Hepatic stellate cell (primary cell): ENCODE results near the gene SFN.
"Not testable (repeated sequence)": the region's sequence is repeated elsewhere in the genome, so short reads cannot be mapped to it uniquely, and the experiment has no call there.

Experiments used
- DNase-seq: peaks from one replicate; pipeline ENCODE4 v3.0.0; 2011; ENCODE audit warnings: low spot score

The SFN gene

DNA sequence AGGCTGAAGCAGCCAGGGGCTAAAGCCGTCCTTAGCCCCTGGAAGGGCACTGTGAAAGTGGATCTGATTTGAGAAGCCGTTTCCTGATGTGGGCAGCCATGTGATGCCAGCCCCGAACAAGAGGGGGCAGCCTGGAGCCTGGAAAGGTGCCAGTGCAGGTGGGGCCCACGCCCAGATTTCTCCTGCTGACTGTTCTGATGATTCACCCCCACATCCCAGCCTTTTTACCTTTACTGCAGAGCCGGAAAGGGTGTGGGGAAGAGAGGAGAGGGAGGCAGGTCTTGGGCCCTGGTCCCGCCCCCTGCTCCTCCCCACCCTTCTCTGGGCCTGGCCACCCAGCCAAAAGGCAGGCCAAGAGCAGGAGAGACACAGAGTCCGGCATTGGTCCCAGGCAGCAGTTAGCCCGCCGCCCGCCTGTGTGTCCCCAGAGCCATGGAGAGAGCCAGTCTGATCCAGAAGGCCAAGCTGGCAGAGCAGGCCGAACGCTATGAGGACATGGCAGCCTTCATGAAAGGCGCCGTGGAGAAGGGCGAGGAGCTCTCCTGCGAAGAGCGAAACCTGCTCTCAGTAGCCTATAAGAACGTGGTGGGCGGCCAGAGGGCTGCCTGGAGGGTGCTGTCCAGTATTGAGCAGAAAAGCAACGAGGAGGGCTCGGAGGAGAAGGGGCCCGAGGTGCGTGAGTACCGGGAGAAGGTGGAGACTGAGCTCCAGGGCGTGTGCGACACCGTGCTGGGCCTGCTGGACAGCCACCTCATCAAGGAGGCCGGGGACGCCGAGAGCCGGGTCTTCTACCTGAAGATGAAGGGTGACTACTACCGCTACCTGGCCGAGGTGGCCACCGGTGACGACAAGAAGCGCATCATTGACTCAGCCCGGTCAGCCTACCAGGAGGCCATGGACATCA is at the start of gene SFN:
SFN (plus strand) TSS at position 369 of the 904 bp plus-strand sequence; CDS start at position 433, 64 bp downstream.
- no peak for DNase-seq

DNA sequence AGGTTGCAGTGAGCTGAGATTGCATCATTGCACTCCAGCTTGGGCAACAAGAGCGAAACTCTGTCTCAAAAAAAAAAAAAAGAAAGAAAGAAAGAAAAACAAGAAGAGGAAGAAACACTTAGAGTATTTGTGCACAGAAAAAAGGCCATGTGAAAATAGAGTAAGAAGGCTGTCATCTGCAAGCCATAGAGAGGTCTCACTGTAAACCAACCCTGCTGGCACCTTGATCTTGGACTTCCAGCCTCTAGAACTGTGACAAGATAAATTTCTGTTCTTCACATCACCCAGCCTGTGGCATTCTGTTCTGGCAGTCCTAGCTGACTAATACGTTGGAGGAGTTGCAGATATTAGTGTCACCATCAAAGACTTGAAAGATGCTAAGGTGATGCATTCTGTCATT is 48.6 kb upstream of the SFN start:
- DNase-seq: no peak

DNA sequence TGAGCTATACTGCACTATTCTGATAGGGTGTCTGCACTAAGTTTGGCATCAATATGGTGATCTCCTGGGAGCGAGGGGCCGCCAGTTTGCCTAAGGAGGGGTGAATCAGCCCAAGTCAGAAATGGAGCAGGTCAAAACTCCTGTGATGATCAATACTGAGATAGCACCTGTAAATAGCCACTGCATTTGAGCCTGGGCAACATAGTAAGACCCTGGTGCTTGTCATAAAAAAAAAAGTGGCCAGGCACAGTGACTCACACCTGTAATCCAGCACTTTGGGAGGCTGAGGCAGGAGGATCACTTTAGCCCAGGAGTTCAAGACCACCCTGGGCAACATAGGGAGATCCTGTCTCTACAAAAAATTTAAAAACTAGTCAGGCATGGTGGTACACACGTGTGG is 48.1 kb upstream of the SFN start:
- DNase-seq: no peak

DNA sequence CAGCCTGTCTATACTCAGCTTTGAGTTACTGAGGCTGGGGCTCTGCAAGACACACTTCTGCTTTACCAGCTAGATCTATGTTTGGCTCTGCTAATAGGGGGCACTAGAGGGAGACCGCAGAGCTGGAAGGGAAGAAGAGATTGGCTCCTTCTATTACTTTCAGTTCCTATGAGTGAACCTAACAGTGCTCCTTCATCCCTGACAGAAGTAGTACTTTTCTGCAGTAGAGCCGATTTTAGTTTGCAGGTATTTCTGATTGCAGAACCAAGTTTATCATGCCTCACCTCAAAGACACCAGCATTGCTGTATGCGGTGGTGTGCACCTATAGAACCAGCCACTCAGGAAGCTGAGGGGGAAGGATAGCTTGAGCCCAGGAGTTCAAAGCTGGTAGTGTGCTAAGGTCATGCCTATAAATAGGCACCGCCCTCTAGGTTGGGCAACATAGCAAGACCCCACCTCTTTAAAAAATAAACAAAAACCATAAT is 42.1 kb upstream of the SFN start:
- no peak for DNase-seq

DNA sequence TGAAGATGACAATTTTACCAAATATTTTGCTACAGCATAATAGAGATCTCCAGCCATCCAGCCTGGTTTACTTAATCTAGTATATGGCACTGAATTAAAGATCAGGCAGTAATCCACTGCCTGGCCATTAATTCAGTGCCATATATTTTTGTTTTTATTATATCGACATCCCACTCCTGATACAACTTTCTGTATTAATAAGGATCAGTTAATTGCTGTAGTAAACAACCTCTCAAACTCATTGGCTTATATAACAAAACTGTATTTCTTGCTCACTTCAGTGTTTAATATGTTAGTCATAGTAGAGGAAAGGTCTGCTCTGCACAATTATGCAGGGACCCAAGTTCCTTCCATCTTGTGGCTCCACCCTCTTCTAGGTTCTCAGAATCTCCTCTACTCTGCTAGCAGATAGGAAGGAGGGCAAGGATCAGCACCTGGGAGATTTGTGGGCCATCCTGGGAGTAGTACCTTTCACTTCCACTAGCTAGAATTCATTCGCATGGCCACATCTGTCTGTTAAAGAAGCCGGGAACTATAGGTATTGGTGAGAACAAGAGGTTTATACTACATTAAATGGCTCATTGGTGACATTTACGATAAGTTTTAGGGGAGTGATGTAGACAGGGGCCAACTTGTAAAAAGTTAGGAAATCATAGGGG is 40.1 kb upstream of the SFN start:
- DNase-seq: no peak

DNA sequence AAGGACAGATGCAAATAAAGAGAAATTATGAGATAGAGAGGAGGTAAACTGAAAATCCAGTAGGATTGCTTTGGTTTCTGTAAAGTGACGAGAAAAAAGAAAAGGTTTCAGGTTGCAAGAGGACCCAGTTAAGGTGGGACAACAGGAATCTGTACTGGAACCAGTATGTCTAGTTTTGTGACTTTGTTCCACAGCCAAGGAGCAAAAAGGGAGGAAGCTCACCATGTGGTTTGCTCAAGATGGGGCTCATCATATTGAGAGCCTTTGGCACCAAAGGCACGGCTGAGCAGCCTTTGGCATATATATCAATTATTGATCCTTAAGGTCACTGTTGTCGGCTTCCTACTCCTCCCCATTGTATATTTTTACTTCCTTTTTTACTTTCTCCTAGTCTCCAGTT is 38.2 kb upstream of the SFN start:
- DNase-seq: no peak

DNA sequence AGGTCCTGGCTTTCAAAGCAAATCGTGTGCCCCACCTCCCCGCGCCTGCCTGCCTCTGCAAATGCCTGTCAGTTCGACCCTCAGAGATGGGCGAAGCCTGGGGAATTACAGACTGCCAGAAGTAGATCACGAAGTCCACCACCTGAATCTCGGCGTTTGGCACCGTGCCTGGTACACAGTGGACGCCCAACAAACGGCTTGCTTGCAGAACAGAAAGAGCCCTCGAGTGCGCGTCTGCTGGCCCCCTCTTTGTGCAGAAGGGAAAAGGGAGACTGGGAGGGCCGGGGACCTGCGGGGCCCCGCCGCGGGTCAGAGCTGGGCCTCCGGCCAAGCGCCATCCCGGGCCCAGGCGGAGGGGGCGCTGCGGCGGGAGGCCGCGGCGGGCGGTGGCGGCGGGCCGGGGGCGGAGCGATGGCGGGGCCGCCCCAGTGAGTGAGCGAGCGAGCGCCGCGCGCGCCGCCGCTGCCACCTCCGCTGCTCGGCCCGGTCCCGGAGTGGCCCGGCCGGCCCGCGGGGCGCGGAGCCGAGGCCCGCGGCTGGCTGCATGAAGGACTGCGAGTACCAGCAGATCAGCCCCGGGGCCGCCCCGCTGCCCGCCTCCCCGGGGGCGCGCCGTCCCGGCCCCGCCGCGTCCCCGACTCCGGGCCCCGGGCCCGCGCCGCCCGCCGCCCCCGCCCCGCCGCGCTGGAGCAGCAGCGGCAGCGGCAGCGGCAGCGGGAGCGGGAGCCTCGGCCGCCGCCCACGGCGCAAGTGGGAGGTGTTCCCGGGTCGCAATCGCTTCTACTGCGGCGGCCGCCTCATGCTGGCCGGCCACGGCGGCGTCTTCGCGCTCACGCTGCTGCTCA is 36.5 kb upstream of the SFN start, which contains the start of gene ZDHHC18:
ZDHHC18 (plus strand) TSS at position 428 of the 845 bp plus-strand sequence; CDS start at position 545, 117 bp downstream.
- DNase-seq: peak; percentile 86

DNA sequence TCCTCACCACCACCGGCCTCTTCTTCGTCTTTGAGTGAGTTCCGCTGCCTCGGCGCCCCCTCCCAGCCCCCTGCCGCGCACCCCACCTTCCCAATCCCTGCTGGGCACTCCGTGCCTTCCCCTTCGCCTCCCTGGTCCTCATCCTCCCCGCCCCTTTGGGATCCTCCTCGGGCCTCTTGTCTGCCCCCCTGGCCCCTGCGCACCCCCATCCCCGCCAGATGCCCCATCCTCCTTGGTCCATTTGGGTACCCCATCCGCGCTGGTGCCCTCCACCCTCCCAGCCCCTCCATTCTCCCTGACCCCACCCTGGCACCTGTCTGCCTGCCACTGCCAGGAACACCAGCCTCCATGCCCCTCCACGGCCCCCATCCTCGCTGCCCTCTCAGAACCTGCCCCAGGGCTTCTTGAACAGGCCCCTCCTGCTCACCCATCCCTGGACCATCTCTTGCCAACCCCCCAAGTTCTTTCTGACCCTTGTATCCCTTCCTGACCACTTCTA is 35.8 kb upstream of the SFN start:
- DNase-seq: no peak

DNA sequence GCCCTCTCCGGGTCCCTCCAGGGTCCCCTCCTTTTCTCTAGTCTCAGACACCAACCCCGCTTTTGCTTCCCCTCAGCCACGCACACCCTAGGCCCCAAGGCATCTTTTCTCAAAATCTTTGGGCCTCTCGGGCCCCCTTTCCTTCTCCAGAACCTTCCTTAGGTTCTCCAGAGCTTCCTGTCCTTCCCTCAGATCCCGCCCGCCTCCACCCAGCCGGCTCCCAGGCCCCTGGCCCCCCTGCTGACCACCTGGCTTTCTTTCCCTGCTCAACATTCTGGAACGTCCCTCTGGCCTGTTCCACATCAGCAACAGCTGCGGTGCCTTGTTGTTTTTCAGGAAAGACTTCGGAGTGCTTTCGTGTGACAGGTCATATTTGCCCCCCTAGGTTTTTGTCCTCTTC is 35.3 kb upstream of the SFN start:
- no peak for DNase-seq

DNA sequence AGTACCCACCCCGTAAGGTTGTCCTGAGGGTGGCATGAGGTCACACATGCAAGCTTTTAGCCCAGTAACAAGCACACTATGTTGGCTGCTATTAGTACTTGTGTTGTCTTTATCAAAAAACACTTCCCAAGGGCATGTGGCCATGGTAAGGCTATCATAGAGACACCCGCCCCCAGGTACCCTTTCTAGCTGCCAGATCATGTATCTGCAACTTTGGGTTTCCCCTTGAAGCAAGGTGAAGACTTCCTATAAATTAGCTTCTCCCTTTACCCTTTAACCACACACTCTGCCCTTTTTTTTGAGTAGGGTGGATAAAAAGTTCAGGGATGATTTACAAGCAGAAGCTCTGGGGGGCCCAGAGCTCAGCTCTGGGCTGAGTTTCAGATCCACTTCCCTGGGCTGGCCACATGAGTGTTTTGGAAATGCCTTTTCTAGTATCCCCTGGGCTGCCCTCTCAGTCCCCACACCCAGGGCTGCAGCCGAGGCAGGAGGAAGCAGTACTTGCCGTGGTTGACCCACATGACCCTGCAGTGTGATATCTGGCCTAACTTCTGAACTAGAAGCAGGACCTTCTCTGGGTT is 34.4 kb upstream of the SFN start:
- no peak for DNase-seq

DNA sequence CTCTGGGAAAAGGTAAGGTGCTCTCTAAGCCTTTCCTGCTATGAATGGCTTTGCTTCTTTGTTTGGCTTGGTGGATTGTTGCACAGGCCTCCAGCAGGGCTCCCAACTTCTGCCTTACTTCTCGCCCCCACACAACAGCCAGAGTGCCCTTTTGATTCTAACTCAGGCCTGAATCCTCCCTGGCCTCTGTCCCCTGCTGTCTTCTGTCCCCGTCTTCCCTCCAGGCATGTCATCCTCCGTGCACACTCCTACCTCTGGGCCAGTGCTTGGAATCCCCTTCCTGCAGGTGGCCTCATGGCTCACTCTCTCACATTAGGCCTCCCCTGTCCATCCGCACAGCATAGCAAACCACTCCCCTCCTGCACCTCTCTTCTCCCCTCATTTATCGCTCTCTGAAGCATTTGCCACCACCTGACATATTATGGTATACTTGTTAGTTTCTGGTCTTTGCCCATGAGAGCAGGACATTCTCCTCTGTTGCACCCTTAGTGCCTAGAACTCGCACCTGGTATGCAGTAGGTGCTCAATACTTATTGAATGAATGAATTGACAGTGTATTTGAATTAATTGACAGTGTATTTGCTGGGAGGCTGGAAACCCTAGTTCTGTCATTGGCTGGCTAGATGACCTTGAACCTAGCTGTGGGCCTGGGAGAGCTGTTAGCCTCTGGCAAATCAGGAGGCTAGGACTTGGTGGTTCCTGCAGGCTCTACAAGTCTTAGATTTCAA is 33.6 kb upstream of the SFN start:
- DNase-seq: no peak

DNA sequence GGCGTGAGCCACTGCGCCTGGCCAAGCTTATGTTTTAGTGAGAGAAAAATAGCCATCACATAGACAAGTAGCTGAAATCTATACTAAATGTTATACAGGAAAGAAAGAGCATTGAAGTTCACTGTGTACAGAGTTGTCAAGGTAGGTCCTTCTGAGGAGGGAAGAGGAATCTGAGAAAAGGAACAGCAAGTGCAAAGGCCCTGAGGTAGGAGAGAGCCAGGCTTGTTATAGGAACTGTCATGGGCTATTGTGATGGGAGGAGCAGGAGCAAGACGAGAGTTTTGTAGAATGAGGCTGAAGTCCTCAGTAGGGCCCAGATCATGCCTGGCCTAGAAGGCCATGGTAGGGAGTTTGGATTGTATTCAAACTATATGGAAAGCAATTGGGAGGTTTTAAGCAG is 31.9 kb upstream of the SFN start:
- DNase-seq: no peak

DNA sequence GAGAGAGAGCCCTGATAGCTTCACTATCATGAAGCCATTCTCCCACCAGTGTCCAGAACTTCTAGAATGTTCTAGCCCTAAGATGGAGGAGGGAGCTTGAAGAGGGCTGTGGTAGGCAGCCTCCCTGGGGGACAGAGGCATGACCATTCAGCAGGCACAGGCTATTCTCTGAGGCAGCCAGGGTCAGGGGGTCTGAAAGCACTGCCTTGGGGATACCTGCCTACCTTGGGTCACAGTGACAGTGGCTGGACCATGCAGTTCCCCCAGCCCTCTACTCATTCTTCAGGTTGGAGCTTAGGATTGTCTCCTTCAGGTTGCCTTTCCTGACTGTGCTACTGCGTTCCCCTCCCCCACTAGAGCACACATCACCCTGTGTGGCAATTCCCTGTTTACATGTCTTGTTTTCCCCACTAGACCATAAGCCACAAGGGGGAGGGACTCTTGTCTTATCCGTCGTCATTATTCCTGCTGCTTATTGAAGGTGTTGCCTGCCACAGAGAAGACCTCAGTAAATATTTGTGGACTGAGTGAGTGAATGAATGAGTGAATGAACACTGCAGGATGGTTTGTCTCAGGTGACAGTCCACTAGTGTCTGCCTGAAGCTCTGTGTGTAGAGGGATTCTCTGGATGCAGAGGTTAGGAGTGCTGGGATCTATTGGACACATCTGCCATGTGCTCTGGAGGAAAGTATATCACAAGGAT is 31.3 kb upstream of the SFN start:
- DNase-seq: no peak

DNA sequence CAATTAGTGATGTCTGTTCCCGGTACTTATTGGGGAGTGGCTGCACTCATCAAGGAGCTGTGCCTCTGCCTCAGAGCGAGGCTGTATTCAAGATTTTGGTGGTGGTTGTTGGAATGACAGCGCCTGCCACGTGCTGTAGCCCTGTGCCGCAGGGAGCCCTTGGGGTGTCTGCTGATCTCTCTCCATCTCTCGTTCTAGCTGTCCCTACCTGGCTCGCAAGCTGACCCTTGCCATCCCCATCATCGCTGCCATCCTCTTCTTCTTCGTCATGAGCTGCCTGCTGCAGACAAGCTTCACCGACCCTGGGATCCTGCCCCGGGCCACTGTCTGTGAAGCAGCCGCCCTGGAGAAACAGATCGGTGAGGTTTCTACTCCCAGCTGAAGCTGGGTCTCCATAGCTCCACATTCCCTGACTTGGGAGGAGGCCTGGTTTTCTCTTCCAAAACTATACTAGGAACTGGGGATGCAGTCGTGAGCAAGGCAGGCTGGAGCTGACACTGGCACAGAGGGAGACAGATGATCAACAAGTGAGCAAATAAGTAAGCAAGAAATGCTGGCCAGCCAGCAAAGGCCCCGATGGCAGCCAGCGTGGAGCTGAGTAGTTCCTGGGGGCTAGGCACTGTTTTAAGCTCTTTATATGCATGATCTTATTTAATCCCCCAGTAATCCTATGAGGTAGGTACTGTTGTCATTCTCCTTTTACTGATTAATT is 30.5 kb upstream of the SFN start:
- DNase-seq: no peak

DNA sequence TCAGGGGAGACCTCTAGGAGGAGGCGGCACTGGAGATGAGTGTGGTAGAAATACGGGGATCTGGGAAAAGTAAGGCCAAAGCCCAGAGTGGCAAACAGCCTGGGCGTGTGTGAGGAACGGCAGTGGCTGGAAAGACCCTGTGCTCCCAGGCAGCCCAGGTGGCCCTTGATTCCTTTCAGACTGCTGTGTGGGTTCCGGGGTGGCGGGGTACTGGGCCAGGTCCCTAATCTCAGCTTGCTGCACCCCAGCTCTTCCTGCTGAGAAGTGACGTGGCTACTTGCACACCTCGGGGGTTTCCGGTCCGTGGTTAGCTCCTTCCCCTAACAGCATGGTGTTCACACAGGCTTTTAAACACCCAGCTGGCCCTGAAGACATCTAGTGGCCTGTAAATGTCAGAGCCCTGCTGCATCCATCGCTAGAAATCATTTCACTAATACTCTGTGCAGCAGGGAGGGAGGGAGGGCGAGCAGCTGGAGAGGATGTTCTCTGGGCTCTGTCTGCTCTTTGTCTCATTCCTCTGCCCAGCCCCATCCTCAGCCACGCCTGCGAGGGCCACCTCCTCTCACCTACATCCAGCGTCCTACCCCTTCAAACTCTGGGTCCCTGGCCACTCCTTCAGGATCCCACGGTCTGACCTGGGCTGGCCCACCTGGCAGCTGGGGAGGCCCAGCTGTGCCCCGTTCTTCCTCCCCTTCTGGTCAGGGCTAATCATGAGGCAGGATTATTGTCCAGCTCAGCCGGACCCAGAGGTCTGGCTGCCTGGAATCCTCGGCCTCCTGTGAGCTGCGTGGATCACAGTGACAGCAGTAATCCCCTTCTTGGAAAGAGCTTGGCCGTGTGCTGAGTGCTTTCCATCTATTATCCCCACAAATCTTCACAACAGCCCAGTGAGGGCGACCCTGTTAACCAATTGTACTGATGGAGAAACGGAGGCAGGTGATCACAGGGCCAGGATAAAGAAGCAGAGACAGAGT is 29.2 kb upstream of the SFN start:
- DNase-seq: no peak

DNA sequence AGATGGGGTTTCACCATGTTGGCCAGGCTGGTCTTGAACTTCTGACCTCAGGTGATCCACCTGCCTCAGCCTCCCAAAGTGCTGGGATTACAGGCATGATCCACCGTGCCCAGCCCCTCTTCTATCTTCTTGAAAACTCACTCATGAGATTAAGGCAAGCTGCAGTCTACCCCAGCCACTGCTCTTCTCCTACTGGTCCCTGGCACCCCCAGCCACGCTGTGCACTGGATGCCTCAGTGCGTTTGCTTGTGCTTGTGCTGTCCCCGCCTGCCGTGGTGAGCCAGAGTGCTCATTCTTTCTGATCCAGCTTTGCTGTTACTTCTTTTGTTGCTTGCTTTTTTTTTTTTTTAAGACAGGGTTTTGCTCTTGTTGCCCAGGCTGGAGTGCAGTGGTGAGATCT is 25.3 kb upstream of the SFN start:
- not testable (repeated sequence) for DNase-seq

DNA sequence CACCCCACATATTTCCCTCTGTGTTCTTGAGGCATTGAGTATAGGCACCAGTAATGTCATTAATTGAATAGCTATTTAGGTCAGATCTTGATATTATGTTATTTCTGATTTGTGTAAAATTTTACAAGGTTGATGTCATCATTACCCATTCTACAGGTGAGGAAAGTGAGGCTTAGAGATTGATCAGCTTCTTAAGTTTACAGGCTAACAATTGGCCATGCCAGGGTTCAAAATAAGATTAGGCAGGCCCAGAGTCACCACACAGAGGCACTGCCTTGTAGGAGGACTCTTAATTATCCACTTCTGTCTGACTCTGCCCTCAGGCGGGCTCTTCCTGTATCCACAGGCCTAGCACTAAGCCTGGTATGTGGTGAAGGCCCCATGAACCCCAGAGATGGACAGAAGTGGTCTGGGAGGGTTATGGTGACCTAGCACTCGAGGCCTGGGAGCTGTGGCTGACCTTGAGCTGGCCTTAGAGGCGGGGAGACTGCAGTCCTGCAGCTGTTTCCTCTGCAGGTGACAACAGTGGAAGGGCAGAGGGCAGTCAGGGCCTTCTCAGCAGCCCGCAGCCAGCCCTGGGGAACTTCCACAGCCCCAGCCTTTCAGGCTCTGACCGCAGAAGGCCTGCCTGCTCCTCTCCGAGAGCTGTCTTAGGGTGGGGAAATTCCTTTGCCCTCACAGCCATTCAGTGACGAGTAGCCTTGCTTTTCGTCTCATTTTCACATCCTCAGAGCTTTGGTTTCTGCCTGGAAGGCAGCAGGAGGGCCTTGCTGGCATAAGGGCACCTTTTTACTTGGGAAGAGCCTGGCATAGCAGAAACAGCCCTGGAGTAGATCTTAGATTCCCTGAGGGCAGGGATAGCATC is 24.2 kb upstream of the SFN start:
- no peak for DNase-seq

DNA sequence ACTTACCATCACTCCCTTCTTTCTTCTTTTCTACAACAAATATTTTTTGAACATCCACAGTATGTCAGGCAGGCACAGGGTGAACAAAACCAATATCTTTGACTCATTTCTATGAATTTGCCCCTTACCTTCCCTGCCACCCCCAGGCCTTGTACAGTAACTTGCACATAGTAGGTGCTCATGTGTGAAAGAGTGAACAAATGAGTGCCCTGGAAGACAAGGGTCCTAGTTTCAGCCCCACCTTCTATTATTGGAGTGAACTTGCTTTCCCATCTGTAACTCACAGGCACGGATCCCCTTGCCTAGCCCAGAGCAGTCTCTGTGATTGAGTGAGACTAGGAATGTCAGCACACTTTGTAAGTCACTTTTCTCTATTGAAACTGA is 23.6 kb upstream of the SFN start:
- no peak for DNase-seq
